Measurements from ENCODE around the gene SRP9.
"Not testable (repeated sequence)": the region's sequence is repeated elsewhere in the genome, so short reads cannot be mapped to it uniquely, and the experiment has no call there.

DNA sequence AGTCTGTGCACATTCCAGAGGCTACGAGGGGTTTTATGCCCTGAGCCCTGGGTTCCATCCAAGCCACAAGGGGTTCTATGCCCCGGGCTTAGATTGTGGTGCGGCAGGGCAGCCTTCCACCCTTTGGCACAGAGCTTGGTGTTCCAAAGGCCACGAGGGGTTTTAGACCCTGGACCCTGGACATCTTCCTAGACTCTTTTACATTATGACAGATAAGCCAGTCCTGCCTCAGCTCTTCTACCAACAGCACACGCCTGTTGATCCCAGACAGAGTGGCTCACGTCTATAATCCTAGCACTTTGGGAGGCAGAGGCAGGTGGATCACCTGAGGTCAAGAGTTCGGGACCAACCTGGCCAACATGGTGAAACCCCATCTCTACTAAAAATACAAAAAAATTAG, 23.5 kb downstream of the SRP9 start:
- not testable (repeated sequence) for TF ChIP-seq CTCF, POLR2A (IDR thresholded peaks at IDR 0.05)
